GM12878 (cell line): ENCODE data around the gene ANO2. TPM values are rescaled to one million over a fixed set of nuclear protein-coding genes. Genes with fewer than 3 reads are reported as not detected.

ENCODE experiments used
- E4F1 ChIP-seq: fragments of 450-650 bp; IDR thresholded peaks from 2 replicates; pipeline ENCODE4 v1.6.1; 2018; ENCODE audit warnings: borderline replicate concordance, mild to moderate bottlenecking; ENCODE audit not compliant: partially characterized antibody
- EZH2 ChIP-seq: IDR thresholded peaks from 2 replicates; pipeline ENCODE4 v1.6.1; 2012; ENCODE audit warnings: low read depth, mild to moderate bottlenecking, control low read depth, inconsistent platforms, low read length, borderline replicate concordance; ENCODE audit not compliant: control insufficient read depth
- SMC3 ChIP-seq: IDR thresholded peaks from 2 replicates; pipeline ENCODE4 v1.6.1; 2011; ENCODE audit warnings: low read length, improper control_type of control experiment, borderline replicate concordance
- YY1 ChIP-seq: IDR thresholded peaks from 2 replicates; pipeline ENCODE4 v1.6.1; 2011; ENCODE audit warnings: low read depth, mild to moderate bottlenecking, low read length
- polyA plus RNA-seq, 11 experiments: library from polyadenylated mRNA; depleted of rRNA in 4 of 11; unstranded in 6 of 11; stranded (reverse) in 5 of 11; fragments of >200 nt; fragmentation: Nextera tagmentation in 4 of 11; fragmentation: Illumina TruSeq in 1 of 11; extraction: Ambion mirVana in 4 of 11; extraction: Trizol in 1 of 11; gene quantifications; 1 replicate in 1 of 11; 2 replicates in 10 of 11; pipeline versions ENCODE4 v1.2.1 to v1.2.3, GENCODE V29; 2011 to 2016; ENCODE audit warnings: inconsistent platforms in 2 of 11, missing spikeins in 2 of 11, low read depth in 1 of 11
- total RNA-seq, 4 experiments: library from RNA; depleted of rRNA in 3 of 4; stranded (reverse); fragments of >200 nt in 3 of 4; fragmentation: Illumina TruSeq in 1 of 4; extraction: Trizol in 1 of 4; gene quantifications; 2 replicates each; pipeline versions ENCODE4 v1.2.1 to v1.2.3, GENCODE V29; 2013 to 2021
- TF ChIP-seq, protein P1 (sequence below): fragments of 450-650 bp; formaldehyde crosslinking; IDR thresholded peaks from 2 replicates; pipeline ENCODE4 v1.4.0; 2020; ENCODE audit warnings: mild to moderate bottlenecking, moderate library complexity
- TF ChIP-seq, protein P2 (sequence below): fragments of 450-650 bp; IDR thresholded peaks from 2 replicates; pipeline ENCODE4 v1.6.1; 2016; ENCODE audit warnings: mild to moderate bottlenecking

Gene ANO2
- total and polyA plus RNA-seq, 10 of the 15 experiments (the other 5 are each of a cell fraction or from before 2014, with no cell fraction given) = not detected

- no peak for TF ChIP-seq SMC3
- TF ChIP-seq EZH2 = no peak
- TF ChIP-seq, protein P1, sequence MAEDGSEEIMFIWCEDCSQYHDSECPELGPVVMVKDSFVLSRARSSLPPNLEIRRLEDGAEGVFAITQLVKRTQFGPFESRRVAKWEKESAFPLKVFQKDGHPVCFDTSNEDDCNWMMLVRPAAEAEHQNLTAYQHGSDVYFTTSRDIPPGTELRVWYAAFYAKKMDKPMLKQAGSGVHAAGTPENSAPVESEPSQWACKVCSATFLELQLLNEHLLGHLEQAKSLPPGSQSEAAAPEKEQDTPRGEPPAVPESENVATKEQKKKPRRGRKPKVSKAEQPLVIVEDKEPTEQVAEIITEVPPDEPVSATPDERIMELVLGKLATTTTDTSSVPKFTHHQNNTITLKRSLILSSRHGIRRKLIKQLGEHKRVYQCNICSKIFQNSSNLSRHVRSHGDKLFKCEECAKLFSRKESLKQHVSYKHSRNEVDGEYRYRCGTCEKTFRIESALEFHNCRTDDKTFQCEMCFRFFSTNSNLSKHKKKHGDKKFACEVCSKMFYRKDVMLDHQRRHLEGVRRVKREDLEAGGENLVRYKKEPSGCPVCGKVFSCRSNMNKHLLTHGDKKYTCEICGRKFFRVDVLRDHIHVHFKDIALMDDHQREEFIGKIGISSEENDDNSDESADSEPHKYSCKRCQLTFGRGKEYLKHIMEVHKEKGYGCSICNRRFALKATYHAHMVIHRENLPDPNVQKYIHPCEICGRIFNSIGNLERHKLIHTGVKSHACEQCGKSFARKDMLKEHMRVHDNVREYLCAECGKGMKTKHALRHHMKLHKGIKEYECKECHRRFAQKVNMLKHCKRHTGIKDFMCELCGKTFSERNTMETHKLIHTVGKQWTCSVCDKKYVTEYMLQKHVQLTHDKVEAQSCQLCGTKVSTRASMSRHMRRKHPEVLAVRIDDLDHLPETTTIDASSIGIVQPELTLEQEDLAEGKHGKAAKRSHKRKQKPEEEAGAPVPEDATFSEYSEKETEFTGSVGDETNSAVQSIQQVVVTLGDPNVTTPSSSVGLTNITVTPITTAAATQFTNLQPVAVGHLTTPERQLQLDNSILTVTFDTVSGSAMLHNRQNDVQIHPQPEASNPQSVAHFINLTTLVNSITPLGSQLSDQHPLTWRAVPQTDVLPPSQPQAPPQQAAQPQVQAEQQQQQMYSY (CRISPR knock-in tag) = no peak
- TF ChIP-seq YY1 = no peak
- TF ChIP-seq, protein P2, sequence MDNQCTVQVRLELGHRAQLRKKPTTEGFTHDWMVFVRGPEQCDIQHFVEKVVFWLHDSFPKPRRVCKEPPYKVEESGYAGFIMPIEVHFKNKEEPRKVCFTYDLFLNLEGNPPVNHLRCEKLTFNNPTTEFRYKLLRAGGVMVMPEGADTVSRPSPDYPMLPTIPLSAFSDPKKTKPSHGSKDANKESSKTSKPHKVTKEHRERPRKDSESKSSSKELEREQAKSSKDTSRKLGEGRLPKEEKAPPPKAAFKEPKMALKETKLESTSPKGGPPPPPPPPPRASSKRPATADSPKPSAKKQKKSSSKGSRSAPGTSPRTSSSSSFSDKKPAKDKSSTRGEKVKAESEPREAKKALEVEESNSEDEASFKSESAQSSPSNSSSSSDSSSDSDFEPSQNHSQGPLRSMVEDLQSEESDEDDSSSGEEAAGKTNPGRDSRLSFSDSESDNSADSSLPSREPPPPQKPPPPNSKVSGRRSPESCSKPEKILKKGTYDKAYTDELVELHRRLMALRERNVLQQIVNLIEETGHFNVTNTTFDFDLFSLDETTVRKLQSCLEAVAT = no peak
- no peak for TF ChIP-seq E4F1
Observed at GRCh38 chr12:5565933-5566599, 379.0 kb downstream of the ANO2 start (continued).
